B cell (primary cell): ENCODE results near the gene KLHL2. TPM values are rescaled to one million over a fixed set of nuclear protein-coding genes. Genes with fewer than 3 reads are reported as not detected.
"Not testable (repeated sequence)": the region's sequence is repeated elsewhere in the genome, so short reads cannot be mapped to it uniquely, and the experiment has no call there.

Experiments used
- ATAC-seq: fragments of 200-7000 bp; cut with Tn5 transposase; one replicate; pipeline ENCODE4 v1.10.0; 2021; ENCODE audit warnings: low read depth, mild to moderate bottlenecking, moderate number of reproducible peaks, moderate library complexity
- CTCF ChIA-PET: fragments of 350-600 bp; sonication (Branson Sonifier 250); formaldehyde crosslinking; loops from one replicate; lab custom pipeline; 2021; ENCODE audit warnings: antibody characterized with exemption, inconsistent platforms; lab: Charles Lee
- POLR2A ChIA-PET: fragments of 350-600 bp; sonication (Branson Sonifier 250); formaldehyde crosslinking; loops from one replicate; lab custom pipeline; 2021; ENCODE audit warnings: antibody characterized with exemption; lab: Charles Lee
- DNase-seq: peaks from one replicate; pipeline ENCODE4 v3.0.0; 2013
- H2AFZ ChIP-seq: 2 replicates; pipeline ENCODE4 v1.6.1; 2012; ENCODE audit warnings: mild to moderate bottlenecking, low read depth, low read length; ENCODE audit not compliant: insufficient read depth, poor library complexity, severe bottlenecking
- H3K27ac ChIP-seq, 2 donors: 1 replicate in 1 of 2; 2 replicates in 1 of 2; pipeline ENCODE4 v1.5.1; 2012 to 2013; ENCODE audit warnings: low read length in 2 of 2, mild to moderate bottlenecking in 2 of 2, moderate library complexity in 1 of 2
- H3K27me3 ChIP-seq, 4 experiments: fragments of 200-600 bp in 1 of 4; sonication (generic) in 1 of 4; replicated peaks in 1 of 4; 1 replicate in 2 of 4; 2 replicates in 2 of 4; pipeline versions ENCODE4 v1.6.1 to v1.7.0; 2013 to 2016; ENCODE audit warnings: low read length in 3 of 4, mild to moderate bottlenecking in 2 of 4, mixed read lengths in 1 of 4, moderate library complexity in 1 of 4; ENCODE audit not compliant: insufficient read depth in 4 of 4, control insufficient read depth in 3 of 4; ENCODE audit errors: control extremely low read depth in 1 of 4
- H3K36me3 ChIP-seq, 2 experiments: replicated peaks in 1 of 2; 1 replicate in 1 of 2; 2 replicates in 1 of 2; pipeline versions ENCODE4 v1.6.1 to v1.7.1; 2013; ENCODE audit warnings: low read length in 1 of 2; ENCODE audit not compliant: insufficient read depth in 2 of 2, control insufficient read depth in 1 of 2; ENCODE audit errors: control extremely low read depth in 1 of 2, extremely low read depth in 1 of 2
- H3K4me1 ChIP-seq, 2 donors: fragments of 200-600 bp in 1 of 2; sonication (generic) in 1 of 2; 1 replicate in 1 of 2; 2 replicates in 1 of 2; pipeline versions ENCODE4 v1.5.1 to v1.6.1; 2013 to 2017; ENCODE audit warnings: low read length in 2 of 2; ENCODE audit not compliant: control insufficient read depth in 2 of 2, insufficient read depth in 2 of 2
- H3K4me2 ChIP-seq: replicated peaks from 2 replicates; pipeline ENCODE3; 2012; ENCODE audit warnings: mild to moderate bottlenecking, low read depth, low read length; ENCODE audit not compliant: poor library complexity, severe bottlenecking
- H3K4me3 ChIP-seq, 5 experiments: fragments of 200-600 bp in 1 of 5; sonication (generic) in 1 of 5; 1 replicate in 3 of 5; 2 replicates in 2 of 5; pipeline versions ENCODE4 v1.5.1 to v1.7.0; 2011 to 2016; ENCODE audit warnings: low read length in 4 of 5, mild to moderate bottlenecking in 4 of 5, low read depth in 2 of 5, control low read depth in 1 of 5, moderate library complexity in 1 of 5; ENCODE audit not compliant: insufficient read depth in 1 of 5; ENCODE audit errors: control extremely low read depth in 1 of 5, extremely low read depth in 1 of 5
- H3K79me2 ChIP-seq: fragments of 200-600 bp; sonication (generic); one replicate; pipeline ENCODE4 v1.6.0; 2016; ENCODE audit warnings: low read length; ENCODE audit not compliant: control insufficient read depth, insufficient read depth
- H3K9ac ChIP-seq: fragments of 200-600 bp; sonication (generic); 2 replicates; pipeline ENCODE4 v1.6.1; 2017; ENCODE audit warnings: mild to moderate bottlenecking, low read length, moderate library complexity
- H3K9me3 ChIP-seq, 3 donors: one replicate each; pipeline versions ENCODE4 v1.6.1 to v1.7.1; 2013; ENCODE audit warnings: low read length in 2 of 3; ENCODE audit not compliant: control insufficient read depth in 2 of 3, insufficient read depth in 1 of 3; ENCODE audit errors: control extremely low read depth in 1 of 3
- H4K20me1 ChIP-seq: 2 replicates; pipeline ENCODE4 v1.6.0; 2012; ENCODE audit warnings: mild to moderate bottlenecking, low read length; ENCODE audit not compliant: insufficient read depth, control insufficient read depth, poor library complexity, severe bottlenecking
- H3K27ac Mint-ChIP-seq: one replicate; pipeline ENCODE4 v1.8.0; 2021; ENCODE audit warnings: mixed read lengths
- H3K27me3 Mint-ChIP-seq: one replicate; pipeline ENCODE4 v1.8.0; 2021; ENCODE audit warnings: mixed read lengths
- H3K4me1 Mint-ChIP-seq: one replicate; pipeline ENCODE4 v1.8.0; 2021; ENCODE audit warnings: mixed read lengths
- H3K4me3 Mint-ChIP-seq: one replicate; pipeline ENCODE4 v1.8.0; 2021; ENCODE audit warnings: mixed read lengths
- H3K9me3 Mint-ChIP-seq: one replicate; pipeline ENCODE4 v1.8.0; 2022; ENCODE audit warnings: mixed read lengths; ENCODE audit not compliant: insufficient read depth
- WGBS: methylation state at CpG from one replicate; pipeline ENCODE4 v1.1.5; 2013; ENCODE audit warnings: missing lambda C conversion rate; ENCODE audit not compliant: insufficient coverage; 5-methylcytosine and 5-hydroxymethylcytosine counted together
- intact Hi-C: fragments of 100-400 bp; cut with micrococcal nuclease; formaldehyde crosslinking; loops from one replicate; pipeline ENCODE4 v1.10.0; 2022
- polyA plus RNA-seq: library from polyadenylated mRNA; depleted of rRNA; stranded (reverse); fragments of >200 nt; gene quantifications from 2 replicates; pipeline ENCODE4 v1.2.3, GENCODE V29; 2012
- total RNA-seq, 2 donors: library from RNA; stranded (reverse); fragments of 120-200 nt in 1 of 2; gene quantifications; 1 replicate in 1 of 2; 2 replicates in 1 of 2; pipeline versions ENCODE4 v1.2.3 to v1.2.4, GENCODE V29; 2013 to 2022

KLHL2 gene
- total and polyA plus RNA-seq, 2 donors (not counting 1 experiment from before 2014, with no cell fraction given), result 7.8 to 77.5 TPM

- H3K27me3 ChIP-seq, H3K9me3 Mint-ChIP-seq, H3K4me3 ChIP-seq, POLR2A ChIA-PET, H3K9me3 ChIP-seq, H3K4me2 ChIP-seq, H3K4me1 Mint-ChIP-seq, H3K9ac ChIP-seq, H3K27ac Mint-ChIP-seq, CTCF ChIA-PET, H3K27me3 Mint-ChIP-seq, H3K36me3 ChIP-seq, H3K4me3 Mint-ChIP-seq, H3K4me1 ChIP-seq, H2AFZ ChIP-seq, ATAC-seq, intact Hi-C loops, H3K27ac ChIP-seq, DNase-seq, H3K79me2 ChIP-seq, H4K20me1 ChIP-seq: not testable (repeated sequence)
- 97% methylated on average over 18 of the region's 20 CpGs for WGBS
Measured at GRCh38 chr4:165279531-165279930, 72.2 kb downstream of the KLHL2 start.

GRCh38 chr4:165284697-165285096 lies 77.3 kb downstream of the KLHL2 start:
- ATAC-seq, result not testable (repeated sequence)

DNA sequence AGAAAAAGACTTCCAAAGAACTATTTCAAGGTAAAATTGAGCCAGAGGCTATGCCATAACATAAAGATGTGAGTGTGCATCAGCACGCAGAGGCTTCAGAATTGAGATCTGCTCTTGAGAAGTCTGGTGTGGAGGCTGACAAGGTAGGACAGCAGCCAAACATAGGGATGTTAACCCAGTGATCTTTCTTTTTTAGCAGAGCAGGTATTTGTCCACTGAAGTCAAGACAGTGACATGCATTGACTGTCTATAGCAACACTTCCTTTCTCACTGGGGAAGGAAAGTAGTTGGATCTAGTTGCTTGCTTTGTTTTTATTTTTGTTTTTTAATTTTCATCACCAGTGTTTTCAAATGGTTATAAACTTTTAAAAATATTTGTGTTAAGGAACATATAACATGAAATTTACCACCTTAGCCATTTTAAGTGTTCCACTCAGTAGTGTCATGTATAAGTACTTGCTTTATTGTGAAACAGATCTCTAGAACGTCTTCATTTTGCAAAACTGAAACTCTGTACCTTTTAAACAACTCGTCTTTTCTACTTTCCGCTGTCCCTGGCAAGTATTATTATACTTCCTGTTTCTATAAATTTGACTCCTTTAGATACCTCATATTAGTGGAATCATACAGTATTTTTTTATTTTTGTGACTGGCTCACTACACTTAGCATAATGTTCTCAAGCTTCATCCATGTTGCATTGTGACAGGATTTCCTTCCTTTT lies 79.4 kb downstream of the KLHL2 start:
- H3K27ac Mint-ChIP-seq, result peak overlapping the region; percentile 77
- 89% methylated on average over 1 of the region's 4 CpGs for WGBS

More at GRCh38 chr4:165284697-165285096, 77.3 kb downstream of the KLHL2 start:
- peaks cover 38% of the 10 kb centered on the region for H3K4me1 Mint-ChIP-seq
- H3K4me2 ChIP-seq, H3K9me3 ChIP-seq, H2AFZ ChIP-seq, H3K9me3 Mint-ChIP-seq, POLR2A ChIA-PET, H3K27ac Mint-ChIP-seq, H3K9ac ChIP-seq, intact Hi-C loops, H3K27ac ChIP-seq, H3K4me3 ChIP-seq, H3K36me3 ChIP-seq, H3K27me3 ChIP-seq, CTCF ChIA-PET, H4K20me1 ChIP-seq, H3K27me3 Mint-ChIP-seq, DNase-seq, H3K4me3 Mint-ChIP-seq: not testable (repeated sequence)
- no CpG with 5 or more reads among the region's 3 CpGs for WGBS
- Histone ChIP-seq H3K4me1 (peaks cover 22 to 25% of the 10 kb centered on the region in 2 donors), H3K79me2 (peaks cover 14% of the 10 kb centered on the region)

More for the DNA sequence above, 79.4 kb downstream of the KLHL2 start:
- ATAC-seq (peak; percentile 39), DNase-seq (peak; percentile 19)
- Histone ChIP-seq H3K4me2 (peak overlapping the region; percentile 47), H3K79me2 (peaks cover 20% of the 10 kb centered on the region), H3K27ac (peak overlapping the region; percentile 44 to 69), H3K4me3 (peak overlapping the region in 1 of 5 experiments; percentile 39), H3K9ac (peak overlapping the region; percentile 43), H3K4me1 (peaks cover 25 to 26% of the 10 kb centered on the region in 2 donors), H2AFZ (peak overlapping the region; percentile 51)
- intact Hi-C loops, H3K9me3 Mint-ChIP-seq, H3K9me3 ChIP-seq, H4K20me1 ChIP-seq, H3K27me3 Mint-ChIP-seq, H3K27me3 ChIP-seq, POLR2A ChIA-PET, H3K36me3 ChIP-seq, CTCF ChIA-PET: not testable (repeated sequence)
- peak overlapping the region; percentile 69 for H3K4me3 Mint-ChIP-seq
- peaks cover 46% of the 10 kb centered on the region for H3K4me1 Mint-ChIP-seq
